ELR (cell line): ENCODE measurements around the gene EVX2.

ENCODE experiments used
- DNase-seq: peaks from one replicate; pipeline ENCODE4 v3.0.0-alpha.2; 2015; ENCODE audit warnings: low read depth

The EVX2 gene

GRCh38 chr2:176096243-176096985 is 12.7 kb upstream of the EVX2 start:
- DNase-seq = peak; percentile 49

DNA sequence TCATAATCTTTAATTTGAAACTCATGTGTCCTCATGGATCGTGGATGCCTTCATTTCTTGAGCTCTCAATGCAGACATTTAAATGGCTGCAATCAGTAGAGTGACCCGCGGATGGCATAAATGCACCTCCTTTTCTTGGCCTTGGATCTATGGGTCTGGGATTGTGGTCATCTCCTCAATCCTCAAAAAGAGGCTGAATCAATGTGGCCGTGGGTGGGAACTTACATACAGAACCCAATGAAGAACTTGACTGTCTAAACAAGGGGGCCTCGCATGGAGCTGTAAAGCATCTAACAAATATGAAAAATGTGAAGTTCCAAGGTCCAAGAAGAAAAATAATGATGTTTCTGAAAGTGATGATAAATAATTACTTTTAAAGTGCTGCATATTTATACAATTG is 11.7 kb upstream of the EVX2 start:
- DNase-seq = no peak

- DNase-seq = no peak
These were observed 10.6 kb upstream of the EVX2 start for GRCh38 chr2:176094349-176094748.

GRCh38 chr2:176093898-176094249 is 10.1 kb upstream of the EVX2 start:
- no peak for DNase-seq

DNA sequence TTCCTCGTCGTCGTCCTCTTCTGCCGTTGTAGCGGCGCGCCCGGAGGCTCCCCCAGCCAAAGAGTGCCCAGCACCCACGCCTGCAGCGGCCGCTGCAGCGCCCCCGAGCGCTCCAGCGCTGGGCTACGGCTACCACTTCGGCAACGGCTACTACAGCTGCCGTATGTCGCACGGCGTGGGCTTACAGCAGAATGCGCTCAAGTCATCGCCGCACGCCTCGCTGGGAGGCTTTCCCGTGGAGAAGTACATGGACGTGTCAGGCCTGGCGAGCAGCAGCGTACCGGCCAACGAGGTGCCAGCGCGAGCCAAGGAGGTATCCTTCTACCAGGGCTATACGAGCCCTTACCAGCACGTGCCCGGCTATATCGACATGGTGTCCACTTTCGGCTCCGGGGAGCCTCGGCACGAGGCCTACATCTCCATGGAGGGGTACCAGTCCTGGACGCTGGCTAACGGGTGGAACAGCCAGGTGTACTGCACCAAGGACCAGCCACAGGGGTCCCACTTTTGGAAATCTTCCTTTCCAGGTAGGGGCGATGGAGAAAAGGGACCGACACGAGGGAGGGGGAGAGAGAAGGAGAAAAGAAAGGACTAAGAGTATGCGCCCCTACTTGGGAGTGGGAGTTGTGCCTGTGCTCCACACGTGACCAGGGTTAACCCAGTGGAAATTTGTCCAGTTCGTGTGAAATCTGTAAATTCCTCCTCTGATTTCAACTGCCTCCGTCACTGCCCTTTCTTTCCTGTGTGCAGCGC is 9.6 kb upstream of the EVX2 start:
- peak; percentile 44 for DNase-seq

DNA sequence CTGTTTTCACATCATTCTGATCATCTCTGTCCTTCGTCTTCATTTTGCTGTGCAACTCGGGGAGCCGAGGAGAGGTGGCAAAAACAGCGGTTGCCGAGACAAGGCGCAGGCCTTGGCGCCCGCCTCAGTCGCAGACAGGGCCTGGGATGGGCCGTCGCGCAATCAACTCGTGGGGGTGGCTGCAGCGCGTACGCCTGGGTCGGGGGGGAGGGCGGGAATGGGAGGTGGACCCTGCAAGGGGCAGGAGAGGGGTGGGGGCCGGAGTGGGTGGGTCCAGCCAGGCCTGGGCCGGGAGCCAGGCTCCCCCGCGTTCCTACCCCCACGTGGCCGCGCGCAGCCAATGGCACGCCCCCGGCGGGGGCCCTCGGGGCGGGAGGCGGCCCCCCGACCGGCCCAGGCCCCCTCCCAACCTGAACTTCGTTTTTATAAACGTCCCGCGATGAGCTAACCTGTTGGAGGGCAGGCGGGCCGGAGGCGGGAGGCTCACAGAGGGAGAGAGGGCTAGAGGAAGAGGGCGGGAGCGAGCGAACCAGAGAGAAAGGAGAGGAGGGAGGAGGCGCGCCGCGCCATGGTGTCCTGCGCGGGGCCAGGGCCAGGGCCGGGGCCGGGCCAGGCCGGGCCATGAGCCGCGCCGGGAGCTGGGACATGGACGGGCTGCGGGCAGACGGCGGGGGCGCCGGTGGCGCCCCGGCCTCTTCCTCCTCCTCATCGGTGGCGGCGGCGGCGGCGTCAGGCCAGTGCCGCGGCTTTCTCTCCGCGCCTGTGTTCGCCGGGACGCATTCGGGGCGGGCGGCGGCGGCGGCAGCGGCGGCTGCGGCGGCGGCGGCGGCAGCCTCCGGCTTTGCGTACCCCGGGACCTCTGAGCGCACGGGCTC is 8.7 kb upstream of the EVX2 start, which contains the start of gene HOXD13:
Gene HOXD13, plus strand, starts transcription at position 452 of the 875 bp plus-strand sequence. Its CDS starts 170 bp downstream, at position 622.
- peak; percentile 48 for DNase-seq

GRCh38 chr2:176091329-176092258 is 7.8 kb upstream of the EVX2 start:
- DNase-seq = no peak

DNA sequence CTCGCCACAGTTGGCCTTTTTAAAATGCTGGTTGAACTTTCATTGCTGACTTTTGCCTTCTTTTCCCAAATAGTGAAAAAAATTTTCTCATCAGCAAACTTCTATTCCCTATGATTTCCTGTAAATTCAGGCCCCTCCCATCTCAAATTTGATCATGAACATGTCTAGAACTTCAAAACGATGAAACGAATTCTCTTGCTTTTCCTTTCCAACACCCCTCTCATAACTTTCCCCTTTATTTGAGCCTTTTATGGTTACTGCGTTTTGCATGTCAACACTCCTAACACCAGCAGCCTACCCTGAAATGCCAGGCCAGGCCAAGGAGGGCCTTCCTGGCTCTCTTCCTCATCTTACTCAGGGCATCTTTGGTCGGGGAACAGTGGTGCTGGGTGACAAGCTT is 7.1 kb upstream of the EVX2 start:
- no peak for DNase-seq

DNA sequence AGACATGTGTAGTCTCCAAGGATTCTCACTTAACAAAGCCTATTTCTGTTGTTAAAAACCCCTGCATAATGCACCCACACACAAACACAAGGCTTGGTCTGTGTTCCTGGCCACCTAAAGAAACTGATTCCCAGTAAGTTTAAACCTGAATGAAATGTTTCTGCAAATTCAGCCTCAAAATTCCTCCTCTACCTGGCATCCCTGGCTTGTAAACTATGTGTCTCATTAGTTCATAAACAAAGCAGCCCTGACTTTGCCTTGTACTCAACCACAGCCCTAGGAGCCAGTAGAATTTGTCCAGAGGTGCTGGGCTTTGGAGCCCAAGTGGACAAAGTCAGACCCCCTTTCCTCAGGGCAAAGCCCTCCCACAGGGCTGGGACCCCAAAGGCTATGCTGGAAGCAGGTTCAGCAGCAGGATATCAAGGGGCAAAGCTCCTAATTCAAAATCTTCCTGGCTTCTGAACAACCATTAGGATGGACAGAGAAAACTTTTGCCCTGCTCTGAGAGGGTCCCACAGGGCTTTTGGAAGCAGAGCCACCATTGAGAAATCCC is 6.2 kb upstream of the EVX2 start:
- DNase-seq = no peak

DNA sequence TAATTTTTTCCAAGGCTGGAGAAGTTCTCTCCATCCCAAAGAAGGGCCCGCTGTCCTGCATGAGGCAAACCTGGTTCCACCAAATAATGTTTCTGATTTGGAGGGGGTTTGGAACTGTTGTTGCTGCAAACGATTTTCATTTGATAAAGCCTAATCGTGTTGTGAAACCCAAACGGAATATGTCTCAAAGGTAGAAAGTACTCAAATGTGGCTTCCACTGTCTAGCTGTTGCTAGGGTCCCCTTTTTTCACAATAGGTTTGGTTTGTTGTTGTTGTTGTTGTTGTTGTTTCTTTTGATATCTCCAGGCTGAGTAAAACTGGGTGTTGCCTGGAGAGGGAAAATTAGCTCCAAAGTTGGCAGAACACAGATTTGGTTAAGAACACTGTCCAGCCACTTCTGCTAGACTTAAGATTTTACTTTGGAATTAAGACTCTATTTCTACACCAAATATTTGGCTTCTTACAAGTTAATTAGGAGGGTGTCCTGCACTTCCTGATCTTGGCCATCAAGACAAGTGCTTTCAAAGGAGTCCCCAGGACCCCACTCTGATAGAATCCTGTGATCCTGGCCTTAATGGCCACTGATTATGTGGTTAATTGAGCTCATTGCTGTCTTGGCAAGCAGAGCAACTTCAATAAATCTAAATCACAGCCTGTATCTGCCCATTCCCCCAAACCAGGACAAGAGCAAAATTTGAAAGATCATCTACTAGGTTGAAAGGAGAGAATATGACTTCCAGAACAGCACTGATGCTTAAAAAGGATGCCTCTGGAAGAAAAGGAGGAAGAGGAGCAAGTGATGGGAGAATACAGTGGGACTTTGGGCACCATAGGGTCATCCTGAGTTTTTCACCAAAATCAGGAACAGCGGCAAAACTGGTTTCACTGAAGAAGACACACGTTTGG is 5.4 kb upstream of the EVX2 start:
- no peak for DNase-seq

DNA sequence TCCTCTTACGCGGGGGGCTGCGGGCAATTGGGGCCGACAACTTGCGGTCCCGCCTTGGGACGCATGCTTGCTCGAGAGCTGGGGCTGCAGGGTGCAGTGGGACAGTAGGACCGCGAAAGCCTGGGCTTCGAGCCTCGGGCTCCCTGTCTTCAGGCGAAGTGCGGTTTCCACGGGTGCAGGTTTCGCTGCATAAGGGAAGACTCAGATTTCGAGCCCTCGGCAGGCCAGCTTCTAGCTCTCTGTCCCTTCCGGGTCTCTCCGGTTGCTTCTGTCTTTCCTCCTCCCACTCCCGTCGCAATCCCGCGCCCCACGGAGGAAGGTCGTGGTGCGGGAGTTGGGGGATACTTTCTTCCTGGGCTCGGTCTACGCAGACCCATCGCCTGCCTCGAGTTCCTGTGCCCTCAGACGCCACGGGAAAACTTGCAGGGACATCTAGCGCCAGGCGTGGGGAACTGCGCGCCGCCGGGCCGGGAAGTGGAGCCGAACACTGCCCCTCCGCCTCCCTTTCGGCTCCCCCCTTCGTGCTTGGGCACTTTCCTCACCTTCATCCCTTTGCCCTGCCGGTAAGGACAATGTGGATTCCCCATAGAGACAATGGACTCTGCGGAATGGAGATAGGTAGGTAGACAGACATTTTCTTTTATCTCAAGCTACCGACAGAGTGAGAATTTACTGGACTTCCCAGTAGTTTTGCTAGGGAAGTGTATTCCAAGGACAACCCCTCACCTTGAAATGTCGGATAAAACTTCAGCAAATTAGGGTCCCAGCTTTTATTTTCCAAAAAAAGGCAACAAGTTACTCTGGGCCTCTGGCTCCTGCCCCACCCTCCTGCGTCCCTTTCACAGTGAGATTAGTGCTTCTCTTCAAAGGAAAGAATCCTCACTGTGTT is 4.5 kb upstream of the EVX2 start:
- peak; percentile 63 for DNase-seq

DNA sequence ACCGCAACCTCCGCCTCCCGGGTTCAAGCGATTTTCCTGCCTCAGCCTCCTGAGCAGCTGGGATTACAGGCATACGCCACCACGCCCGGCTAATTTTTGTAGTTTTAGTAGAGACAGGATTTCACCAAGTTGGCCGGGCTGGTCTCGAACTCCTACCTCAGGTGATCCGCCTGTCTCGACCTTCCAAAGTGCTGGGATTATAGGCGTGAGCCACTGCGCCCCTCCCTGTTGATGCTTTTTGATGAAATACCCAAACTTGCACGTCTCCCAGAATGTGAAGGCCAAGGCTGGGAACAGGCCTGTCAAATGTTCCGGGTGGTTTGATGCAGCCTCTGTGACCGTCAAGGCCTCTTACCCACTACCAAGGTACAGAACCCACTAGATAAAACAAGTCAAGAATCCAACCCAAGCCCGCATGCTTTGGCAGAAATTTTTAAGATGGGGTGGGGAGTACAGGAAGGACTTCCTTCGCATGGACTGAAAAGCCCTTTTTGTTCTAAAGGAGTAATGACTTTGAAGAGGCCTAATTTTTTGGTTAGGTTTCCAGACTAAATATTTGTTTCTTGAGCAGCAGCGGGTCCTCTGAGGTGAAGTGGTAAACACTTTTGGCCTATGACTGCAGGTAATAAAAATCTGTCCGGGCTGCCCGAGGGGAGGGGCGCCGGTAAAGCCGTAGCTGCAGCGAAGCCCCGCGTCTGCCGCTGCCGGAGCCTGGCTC is 3.7 kb upstream of the EVX2 start:
- no peak for DNase-seq

GRCh38 chr2:176085861-176086771 is 2.4 kb upstream of the EVX2 start:
- DNase-seq = peak; percentile 58

DNA sequence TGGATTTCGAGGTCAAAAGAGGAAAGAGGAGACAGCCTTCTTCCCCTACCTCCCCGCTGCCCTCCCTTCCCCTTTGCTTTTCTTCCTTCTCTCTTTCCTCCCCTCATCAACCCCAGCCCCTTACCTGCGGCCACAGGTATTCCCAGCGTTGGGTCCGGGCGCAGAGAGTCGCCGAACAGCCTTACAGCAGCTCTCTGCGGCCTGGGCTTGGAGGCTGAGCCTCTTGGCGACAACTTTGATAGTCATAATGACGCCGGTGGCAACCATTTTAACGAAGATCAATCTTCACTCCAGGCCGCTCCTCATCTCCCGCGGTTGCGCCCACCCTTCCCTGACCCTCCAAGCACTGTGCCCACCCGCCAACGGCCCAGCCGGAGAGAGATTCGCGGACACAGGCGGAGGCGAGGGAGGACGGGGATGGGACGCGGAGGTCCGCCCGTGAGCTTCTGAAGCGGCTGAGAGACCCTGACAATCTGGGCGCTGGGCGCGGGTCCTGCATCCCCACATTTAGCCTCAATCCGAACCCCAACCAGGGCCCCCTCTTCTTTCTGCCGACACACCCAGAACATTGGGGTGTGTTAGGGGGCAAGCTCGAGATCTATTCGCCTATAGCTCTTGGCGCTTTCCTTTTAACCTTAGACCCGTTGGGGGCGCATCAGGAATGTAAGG is 1.5 kb upstream of the EVX2 start:
- no peak for DNase-seq

DNA sequence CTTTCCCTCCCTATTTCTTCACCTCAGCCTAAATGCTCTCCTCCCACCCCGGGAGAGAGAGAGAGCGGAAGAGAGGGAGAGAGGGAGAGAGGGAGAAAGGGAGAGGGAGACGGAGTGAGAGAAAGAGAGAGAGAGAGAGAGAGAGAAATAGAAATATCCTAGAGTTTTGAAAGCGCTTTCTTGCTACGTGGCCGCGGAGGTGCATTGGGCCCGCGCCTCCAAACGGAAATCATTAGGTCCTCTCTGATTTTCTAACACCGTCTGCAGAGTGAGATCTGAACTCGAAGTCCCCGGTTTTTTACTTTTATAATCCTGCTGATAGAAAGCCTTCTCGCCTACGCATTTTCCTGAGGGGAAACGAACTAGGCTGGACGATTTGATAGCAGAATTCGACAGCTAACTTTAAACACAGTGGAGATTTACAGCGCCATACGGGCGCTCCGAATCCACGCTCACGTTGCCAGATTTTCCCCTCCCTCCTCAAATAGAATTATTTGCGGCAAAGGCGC is 903 bp upstream of the EVX2 start:
- peak; percentile 3 for DNase-seq
